Femur (tissue), 1 donor: ENCODE data around the gene DCLK2.
A peak's percentile ranks its signal among the peaks of the same experiment; 100 is the strongest.

Source experiments
- DNase-seq: peaks from one replicate; pipeline ENCODE4 v3.0.0-alpha.2; 2017

The DCLK2 gene

DNA sequence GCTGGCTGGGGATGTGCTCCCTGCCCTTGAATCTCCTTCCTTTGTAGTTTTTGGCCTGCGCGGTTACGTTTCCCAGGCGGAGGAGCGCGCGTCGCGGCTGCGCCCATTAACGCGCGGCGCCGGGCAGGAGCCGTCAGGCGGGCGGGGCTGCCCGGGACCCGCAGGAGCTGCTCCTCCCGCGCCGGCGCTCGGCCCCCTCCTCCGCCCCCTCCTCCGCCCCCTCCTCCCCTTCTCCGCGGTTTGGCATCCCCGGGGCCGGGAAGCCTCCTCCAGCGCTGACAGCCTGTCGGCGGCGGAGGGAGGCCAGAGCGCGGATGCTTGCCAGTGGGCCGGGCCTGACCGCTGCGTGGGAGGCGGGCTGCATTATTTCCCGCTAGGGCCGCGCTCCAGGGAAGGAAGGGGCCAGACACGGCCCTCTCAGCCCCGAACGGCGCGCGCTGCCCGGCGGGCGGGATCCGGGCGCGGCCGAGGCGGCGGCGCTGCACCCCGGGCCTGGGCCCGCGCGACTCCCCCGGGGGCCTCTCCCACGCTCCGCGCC lies at the start of gene DCLK2:
DCLK2 (plus strand) TSS at position 405 of the 538 bp plus-strand sequence. CDS start 583 bp downstream, outside the sequence.
- peak; percentile 92 for DNase-seq

DNA sequence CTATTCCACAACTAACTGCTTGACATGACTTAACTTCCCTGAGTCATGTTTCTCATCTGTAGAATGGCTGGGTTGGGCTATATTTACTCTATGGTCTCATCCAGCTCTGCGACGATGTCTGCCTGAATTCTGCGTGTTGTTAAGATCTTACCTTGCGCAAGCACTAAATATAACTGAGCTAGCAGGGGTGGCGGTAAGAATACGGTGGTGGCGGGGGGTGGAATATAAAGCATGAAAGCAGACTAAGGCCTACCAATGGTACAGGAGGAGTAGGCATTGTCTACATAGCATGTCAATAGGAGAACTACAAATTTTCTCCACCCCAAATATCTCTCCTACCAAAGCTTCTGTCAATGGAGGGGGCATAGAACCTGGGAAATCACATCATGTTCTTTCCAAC lies 45.7 kb upstream of the DCLK2 start:
- no peak for DNase-seq

DNA sequence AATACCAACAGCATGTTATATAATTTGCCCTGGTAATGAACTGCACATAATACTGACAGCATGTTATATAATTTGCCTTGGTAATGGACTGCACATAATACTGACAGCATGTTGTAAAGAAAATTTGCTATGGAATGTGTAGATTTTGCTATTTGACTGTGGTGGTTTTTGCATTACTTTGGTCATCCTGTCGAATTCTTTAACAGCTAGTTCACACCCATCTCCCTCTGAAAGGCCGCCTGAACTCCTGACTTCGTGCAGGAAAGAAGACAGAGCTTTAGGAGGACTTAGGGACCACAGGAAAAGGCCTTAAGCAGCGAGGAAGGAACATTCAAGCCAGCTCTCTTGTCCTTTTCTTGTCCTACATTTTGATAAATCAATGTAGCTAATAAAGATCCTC lies 45.2 kb upstream of the DCLK2 start:
- DNase-seq: no peak

GRCh38 chr4:150033901-150034300 lies 44.3 kb upstream of the DCLK2 start:
- no peak for DNase-seq

GRCh38 chr4:150037251-150037856 lies 40.9 kb upstream of the DCLK2 start:
- DNase-seq: no peak

DNA sequence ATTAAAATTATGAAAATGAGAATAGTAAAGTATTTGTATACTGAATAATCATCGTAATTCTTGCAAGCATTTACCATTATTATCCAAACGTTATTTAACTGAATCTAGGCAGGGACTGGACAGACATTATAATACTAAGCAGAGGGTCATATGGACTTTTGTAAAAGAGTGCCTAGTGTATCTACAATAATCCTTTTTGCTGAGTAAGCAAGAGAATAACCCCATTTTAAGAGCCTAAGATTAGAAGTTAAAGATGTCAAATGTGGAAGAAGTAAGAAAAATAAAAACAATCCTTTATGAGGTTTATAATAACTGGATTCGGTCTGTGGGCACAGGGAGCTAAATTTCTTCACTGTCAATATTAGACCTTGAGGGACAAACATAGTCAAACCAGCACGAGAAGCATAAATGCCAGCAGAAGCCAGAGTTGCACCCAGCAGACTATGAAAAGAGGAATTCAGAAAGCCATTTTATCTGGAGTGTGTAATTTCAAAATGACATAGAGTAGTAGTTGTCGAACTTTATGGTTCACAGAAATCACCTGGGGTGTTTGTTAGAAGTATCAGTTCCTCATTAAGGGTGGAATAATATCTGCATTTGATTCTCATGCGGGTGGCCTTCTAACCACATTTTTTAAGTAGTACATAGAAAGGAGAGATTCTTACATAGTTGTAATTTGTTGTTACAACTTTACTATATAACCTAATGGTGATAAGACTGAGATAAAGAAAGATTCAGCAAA lies 39.7 kb upstream of the DCLK2 start:
- DNase-seq: no peak

GRCh38 chr4:150039274-150040127 lies 38.7 kb upstream of the DCLK2 start:
- DNase-seq: no peak

GRCh38 chr4:150044517-150044916 lies 33.7 kb upstream of the DCLK2 start:
- DNase-seq: no peak

DNA sequence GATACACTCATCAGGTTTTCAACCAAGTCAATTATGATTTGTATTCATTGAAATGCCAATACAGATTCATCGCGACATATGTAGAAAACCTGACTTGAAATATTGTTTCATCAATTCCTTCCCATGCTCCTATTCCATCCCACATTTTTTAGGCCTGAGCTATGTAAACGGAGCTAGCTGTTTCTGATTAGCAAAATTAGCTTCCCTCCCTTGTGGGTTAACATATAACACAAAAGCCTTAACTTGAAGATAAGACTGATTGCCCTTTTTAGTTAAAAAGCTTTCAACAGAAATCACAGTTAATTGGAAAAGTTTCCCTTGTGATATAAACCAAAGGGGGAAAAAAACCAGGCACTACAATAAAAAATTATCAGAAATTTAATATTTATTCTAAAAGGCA lies 32.8 kb upstream of the DCLK2 start:
- no peak for DNase-seq

DNA sequence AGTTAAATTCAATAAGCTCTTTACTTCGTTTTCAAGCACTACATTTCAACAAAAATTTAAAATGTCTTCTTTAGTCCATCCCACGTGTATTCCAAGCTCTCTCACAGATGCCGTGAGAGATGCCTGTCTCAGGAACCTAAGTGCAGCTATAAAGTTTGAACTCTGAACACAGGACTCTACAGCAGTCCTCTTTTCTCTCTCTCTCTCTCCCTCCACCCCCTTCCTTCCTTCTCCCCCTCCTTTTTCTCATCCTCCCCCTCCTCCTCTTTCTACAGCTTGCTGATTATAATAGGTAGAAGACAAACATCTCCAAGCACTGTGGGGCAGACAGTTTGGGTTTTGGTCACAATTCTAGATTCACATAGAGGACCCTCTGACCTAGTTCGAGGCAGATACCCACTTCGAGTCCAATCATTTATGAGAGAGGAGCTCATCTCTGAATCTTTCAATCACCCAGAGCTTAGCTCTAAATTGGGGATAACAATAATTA lies 31.5 kb upstream of the DCLK2 start:
- DNase-seq: no peak

DNA sequence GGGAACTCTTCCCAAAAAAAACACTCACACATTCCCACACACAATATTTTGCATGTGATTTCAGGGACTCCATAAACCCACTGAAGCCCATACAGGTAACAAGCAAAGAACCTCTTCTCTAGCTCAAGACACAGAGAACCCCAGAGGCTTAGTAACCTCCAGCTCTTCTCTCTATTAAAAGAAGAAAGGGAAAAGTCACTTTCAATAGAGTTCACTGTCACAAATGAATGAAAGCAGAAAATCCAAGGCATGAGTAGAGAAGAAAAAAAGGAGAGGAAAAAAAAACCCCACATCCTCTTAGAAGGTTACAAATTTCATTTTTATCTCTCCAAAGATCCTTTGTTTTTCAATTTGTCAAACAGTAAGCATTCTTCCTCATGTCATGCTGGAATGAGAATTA lies 30.7 kb upstream of the DCLK2 start:
- no peak for DNase-seq

- DNase-seq: no peak
Observed at GRCh38 chr4:150049682-150050081, 28.6 kb upstream of the DCLK2 start.

DNA sequence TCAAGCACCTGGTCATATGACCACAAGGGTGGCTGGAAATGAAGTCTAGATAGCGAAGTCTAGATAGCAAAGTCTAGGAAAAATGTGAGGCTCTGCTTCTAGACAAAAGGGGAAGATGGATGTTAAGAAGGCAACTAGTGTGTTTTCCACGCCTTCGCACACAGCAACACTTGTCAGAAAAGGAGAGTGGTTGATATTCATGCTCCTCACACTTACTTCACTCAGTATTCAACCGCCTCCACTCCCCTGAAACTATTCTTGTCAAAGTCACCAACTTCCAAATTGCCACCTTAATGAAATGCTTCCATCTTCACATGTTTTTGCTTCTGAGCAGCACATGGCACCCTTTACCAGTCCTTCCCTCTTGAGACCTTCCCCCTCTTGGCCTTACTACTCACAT lies 27.7 kb upstream of the DCLK2 start:
- DNase-seq: no peak

GRCh38 chr4:150051111-150051510 lies 27.1 kb upstream of the DCLK2 start:
- DNase-seq: no peak

DNA sequence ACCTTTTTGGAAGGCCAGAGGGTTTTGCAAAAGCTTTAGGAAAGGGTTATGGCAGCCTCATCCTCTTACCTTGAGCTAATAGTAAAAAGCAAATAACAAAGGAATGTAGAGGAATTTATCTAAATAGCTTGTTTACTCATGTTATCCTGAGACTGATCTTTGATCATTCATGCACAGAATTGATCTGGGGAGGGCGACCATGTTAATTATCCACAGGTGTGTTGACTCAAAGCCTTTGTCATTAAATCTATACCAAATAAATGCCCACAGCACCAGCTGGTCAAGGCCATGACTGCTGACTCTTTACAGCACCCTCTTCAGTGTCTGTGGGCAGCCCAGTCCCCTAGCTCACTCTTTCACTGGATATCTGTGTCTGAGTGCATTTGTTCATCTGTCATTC lies 22.8 kb upstream of the DCLK2 start:
- DNase-seq: no peak

- DNase-seq: no peak
Observed at GRCh38 chr4:150056569-150056968, 21.7 kb upstream of the DCLK2 start.

DNA sequence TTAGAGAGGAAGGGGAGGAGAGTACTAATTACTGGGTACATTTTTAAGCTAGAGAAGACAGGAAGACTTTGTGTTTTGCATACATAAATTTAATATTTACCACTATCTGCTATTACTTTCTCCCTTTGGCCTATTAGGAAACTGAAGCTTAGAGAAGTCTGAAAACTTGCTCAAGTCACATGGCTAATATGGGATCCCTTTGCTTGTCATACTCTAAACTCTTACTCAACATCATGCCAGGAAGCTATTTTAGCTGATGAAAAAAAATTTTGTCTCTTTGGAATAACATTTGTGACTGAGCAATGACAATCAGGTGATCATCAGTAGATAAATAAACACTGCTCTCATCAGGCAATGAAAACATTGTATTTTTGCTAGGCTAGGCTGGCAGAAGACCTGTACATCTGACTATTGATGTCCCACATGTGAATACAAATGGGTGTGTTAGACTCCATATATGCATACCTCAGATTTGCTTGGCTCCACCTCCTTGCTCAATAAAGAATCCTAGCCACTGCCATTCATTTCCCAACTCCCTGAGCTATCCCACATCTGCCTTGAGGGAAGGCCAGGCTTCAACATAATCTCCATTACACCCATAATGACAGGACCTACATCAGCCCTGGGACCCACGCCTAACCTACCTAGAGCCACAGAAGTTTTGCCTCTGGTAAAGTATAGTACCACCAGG lies 17.0 kb upstream of the DCLK2 start:
- DNase-seq: no peak

GRCh38 chr4:150063128-150063527 lies 15.1 kb upstream of the DCLK2 start:
- no peak for DNase-seq

DNA sequence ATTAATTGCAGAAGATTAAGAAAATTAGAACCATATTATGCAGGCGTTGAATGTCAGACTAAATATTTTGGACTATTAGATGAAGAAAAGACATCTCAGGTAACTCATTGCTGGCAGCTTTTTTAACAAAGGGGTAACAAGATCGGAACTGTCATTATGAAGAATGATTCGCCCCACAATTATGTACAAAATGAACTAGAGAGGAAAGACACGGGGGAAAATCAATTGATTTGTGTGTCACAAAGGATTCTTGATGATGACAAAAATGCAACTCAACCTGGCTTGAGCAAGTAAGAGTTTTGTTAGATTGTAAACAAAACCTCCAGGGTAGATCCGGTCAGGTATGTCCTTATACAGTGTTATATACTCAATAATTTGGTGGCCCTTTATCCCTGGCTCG lies 12.5 kb upstream of the DCLK2 start:
- no peak for DNase-seq

- no peak for DNase-seq
Observed at GRCh38 chr4:150067859-150068258, 10.4 kb upstream of the DCLK2 start.

GRCh38 chr4:150068300-150068960 lies 9.8 kb upstream of the DCLK2 start:
- DNase-seq: no peak

DNA sequence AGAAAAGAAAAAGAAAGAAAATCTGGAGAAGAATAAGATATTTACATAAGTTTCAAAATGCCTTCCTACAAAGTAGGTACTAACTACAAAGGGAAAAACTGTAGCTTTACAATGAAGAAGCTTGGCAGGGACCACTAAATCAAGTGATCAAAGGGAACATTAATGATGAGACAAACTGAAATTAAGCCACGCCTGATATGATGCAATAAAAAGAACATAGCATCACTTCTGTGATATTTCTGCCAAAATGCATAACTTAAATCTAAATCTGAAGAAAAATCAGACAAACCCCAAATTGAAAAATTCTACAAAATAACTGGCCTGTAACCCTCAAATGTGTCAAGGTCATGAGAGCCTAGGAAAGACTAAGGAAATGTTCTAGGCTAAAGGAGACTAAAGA lies 8.9 kb upstream of the DCLK2 start:
- DNase-seq: no peak
